ENCODE measurements around the gene R3HDM2.
"Not testable (repeated sequence)": the region's sequence is repeated elsewhere in the genome, so short reads cannot be mapped to it uniquely, and the experiment has no call there.

Gene R3HDM2

DNA sequence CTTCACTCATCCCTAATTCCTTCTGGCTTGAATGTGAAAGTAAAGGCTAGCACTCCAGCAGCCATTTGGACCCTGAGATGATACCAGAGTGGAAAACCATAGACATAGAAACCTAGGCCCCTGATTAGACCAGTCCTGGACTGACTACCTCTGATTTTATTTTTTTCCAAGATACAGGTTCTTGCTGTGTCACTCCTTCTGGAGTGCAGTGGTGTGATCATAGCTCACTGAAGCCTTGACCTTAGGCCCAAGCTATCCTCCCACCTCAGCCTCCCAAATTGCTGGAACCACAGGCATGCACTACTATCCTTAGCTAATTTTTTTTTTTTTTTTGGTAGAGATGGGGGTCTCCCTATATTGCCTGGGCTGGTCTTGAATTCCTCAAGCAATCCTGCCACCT lies 105.4 kb downstream of the R3HDM2 start:
- H3K4me3 ChIP-seq (ENCODE audit: low read depth, low read length): no peak overlapping the region
- TF ChIP-seq, protein P1, sequence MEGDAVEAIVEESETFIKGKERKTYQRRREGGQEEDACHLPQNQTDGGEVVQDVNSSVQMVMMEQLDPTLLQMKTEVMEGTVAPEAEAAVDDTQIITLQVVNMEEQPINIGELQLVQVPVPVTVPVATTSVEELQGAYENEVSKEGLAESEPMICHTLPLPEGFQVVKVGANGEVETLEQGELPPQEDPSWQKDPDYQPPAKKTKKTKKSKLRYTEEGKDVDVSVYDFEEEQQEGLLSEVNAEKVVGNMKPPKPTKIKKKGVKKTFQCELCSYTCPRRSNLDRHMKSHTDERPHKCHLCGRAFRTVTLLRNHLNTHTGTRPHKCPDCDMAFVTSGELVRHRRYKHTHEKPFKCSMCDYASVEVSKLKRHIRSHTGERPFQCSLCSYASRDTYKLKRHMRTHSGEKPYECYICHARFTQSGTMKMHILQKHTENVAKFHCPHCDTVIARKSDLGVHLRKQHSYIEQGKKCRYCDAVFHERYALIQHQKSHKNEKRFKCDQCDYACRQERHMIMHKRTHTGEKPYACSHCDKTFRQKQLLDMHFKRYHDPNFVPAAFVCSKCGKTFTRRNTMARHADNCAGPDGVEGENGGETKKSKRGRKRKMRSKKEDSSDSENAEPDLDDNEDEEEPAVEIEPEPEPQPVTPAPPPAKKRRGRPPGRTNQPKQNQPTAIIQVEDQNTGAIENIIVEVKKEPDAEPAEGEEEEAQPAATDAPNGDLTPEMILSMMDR (conservative IDR thresholded peaks at IDR 0.05; ENCODE audit: low read depth, low read length): no peak
- DNase-seq (ENCODE audit: low read depth): no peak

DNA sequence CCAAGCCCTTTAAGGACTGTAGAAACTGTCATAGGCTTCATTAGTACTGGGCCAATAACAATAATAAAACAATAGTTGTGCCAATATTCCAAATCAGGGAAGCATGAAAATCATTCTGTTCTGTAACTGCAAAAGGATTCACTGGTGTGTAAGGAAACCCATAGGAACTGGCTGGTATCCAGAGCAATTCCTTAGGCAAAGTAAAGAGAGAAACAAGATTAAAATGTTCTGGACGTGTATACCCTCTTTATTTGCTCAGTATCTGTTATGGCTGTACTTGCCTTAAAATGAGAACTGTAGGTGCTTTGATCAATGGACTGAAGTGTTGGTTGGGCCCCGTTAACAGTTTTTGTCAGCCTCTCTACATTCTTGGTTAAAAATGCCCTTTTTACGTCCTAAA lies 107.4 kb downstream of the R3HDM2 start:
- TF ChIP-seq, protein P1 (conservative IDR thresholded peaks at IDR 0.05; ENCODE audit: low read depth, low read length): no peak
- DNase-seq (ENCODE audit: low read depth): no peak
- no peak overlapping the region for H3K4me3 ChIP-seq (ENCODE audit: low read depth, low read length)

DNA sequence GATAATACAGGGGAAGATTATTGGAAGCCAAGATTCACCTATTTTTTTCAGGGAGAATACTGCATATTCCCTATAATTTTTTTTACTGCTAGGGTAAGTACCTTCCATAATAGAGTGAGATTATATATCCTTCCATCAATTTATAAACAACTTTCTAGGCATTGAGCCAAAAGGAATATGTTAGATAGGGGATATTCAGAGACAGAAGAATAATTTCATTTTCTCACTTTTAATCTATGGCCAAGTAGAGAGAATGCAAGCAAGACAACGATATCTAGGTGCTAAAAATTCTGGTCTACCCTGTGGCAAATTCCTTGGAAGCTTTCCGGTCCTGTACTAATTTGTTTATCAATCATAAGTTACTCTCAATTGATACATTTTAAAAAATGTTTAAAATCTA lies 110.2 kb downstream of the R3HDM2 start:
- no peak for DNase-seq (ENCODE audit: low read depth)
- H3K4me3 ChIP-seq (ENCODE audit: low read depth, low read length): no peak overlapping the region
- TF ChIP-seq, protein P1 (conservative IDR thresholded peaks at IDR 0.05; ENCODE audit: low read depth, low read length): no peak

DNA sequence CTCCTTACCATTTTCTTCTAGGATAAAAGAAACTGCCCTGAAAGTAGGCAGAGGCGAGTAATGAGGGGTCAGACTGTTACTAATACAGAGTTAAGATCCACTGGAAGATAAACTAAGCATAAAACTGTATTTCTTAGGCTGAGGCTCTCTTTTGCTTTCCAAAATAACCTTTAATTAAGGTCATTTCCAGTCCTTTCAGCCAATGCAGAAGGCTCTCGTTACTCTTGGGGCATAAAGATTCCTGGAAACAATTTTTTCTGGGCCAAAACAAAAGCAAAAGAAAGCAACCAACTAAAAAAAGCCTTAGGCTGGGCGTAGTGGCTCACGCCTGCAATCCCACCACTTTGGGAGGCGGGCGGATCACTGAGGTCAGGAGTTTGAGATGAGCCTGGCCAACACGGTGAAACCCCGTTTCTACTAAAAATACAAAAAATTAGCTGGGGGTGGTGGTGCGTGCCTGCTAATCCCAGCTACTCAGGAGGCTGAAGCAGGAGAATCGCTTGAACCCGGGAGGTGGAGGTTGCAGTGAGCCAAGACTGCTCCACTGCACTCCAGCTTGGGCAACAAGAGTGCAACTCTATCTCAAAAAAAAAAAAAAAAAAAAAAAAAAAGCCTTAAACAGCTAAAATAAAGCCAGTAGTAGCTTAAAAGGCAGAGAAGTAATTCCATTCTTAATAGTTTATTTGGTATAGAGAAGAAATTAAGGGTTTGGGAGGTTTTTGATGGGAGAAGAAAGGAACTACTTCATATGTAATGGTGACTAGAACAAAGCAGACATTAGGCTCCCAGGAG lies 111.0 kb downstream of the R3HDM2 start:
- TF ChIP-seq, protein P1 (conservative IDR thresholded peaks at IDR 0.05; ENCODE audit: low read depth, low read length): no peak
- H3K4me3 ChIP-seq (ENCODE audit: low read depth, low read length): no peak overlapping the region
- no peak for DNase-seq (ENCODE audit: low read depth)

DNA sequence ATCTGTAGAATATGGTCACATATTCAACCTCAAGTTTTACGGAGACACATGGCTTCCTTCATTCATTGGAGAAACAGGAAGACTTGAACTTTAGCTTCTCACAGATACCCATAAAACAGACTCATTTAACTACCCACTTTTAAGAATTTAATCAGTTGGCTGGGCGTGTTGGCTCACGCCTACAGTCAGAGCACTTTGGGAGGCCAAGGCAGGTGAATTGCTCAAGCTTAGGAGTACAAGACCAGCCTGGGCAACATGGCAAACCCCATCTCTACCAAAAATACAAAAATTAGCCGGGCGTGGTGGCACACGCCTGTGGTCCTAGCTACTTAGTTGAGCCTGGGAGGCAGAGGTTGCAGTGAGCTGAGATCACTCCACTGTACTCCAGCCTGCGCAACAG lies 115.2 kb downstream of the R3HDM2 start:
- TF ChIP-seq, protein P1 (conservative IDR thresholded peaks at IDR 0.05; ENCODE audit: low read depth, low read length): no peak

DNA sequence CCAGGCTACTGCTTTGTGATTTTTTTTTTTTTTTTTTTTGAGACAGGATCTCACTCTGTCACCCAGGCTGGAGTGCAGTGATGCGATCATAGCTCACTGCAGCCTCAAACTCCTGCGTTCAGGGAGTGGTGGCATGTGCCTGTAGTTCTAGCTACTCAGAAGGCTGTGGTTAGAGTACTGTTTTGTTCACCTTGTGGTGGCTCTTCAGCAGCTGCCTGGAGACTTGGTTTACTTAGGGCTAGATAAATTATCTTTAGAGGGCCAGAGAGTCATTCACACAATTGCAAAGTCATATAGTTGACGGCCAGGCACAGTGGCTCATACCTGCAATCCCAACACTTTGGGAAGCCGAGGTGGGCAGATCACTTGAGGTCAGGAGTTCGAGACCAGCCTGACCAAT lies 118.6 kb downstream of the R3HDM2 start:
- H3K4me3 ChIP-seq (ENCODE audit: low read depth, low read length); DNase-seq (ENCODE audit: low read depth): not testable (repeated sequence)

More for the DNA sequence above, 115.2 kb downstream of the R3HDM2 start:
- no peak for DNase-seq (ENCODE audit: low read depth)
- no peak overlapping the region for H3K4me3 ChIP-seq (ENCODE audit: low read depth, low read length)

DNA sequence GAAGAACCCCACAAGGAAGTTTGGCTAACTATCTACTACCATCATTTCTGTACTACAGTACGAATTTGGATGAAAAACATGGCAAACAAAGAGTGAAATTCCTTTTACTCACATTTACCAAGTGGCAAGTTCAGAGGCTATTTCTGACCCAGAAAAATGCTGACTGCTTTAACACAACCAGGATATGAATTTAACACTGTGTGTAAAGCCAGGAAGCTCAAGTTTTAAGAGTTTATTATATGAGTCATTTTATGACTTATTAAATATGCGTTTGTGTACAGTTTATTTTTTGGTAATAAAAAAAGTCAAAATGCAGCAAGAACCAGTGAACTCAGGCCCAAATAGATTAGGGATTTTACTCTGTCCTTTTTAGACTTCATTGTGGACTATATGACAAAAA lies 121.4 kb downstream of the R3HDM2 start:
- DNase-seq (ENCODE audit: low read depth): peak; percentile 53
- H3K4me3 ChIP-seq (ENCODE audit: low read depth, low read length): no peak overlapping the region
- TF ChIP-seq, protein P1 (conservative IDR thresholded peaks at IDR 0.05; ENCODE audit: low read depth, low read length): no peak

All from choroid plexus epithelial cell (primary cell).